Thoracic aorta (tissue), 2 donors: Measurements from ENCODE around the gene TCN2. TPM values are rescaled to one million over a fixed set of nuclear protein-coding genes. Genes with fewer than 3 reads are reported as not detected.
"Not testable (repeated sequence)": the region's sequence is repeated elsewhere in the genome, so short reads cannot be mapped to it uniquely, and the experiment has no call there.

Experiments
- ATAC-seq: fragments of 150-250 bp; one replicate; pipeline ENCODE4 v1.8.0; 2017; ENCODE audit warnings: low read depth; ENCODE audit not compliant: insufficient number of reproducible peaks, low FRiP score
- DNase-seq: peaks from one replicate; pipeline ENCODE4 v3.0.0-alpha.2; 2020; ENCODE audit warnings: low spot score
- H3K27ac ChIP-seq, 2 donors: fragments of 200-600 bp; sonication (generic); 1 replicate in 1 of 2; 2 replicates in 1 of 2; pipeline ENCODE4 v1.5.1; 2016; ENCODE audit warnings: mild to moderate bottlenecking in 2 of 2, moderate library complexity in 2 of 2
- H3K27me3 ChIP-seq: fragments of 200-600 bp; sonication (generic); replicated peaks from 2 replicates; pipeline ENCODE4 v1.6.0; 2016; ENCODE audit warnings: mild to moderate bottlenecking; ENCODE audit not compliant: insufficient read depth
- H3K36me3 ChIP-seq: fragments of 200-600 bp; sonication (generic); one replicate; pipeline ENCODE4 v1.5.1; 2016
- H3K4me1 ChIP-seq, 2 donors: fragments of 200-600 bp; sonication (generic); 1 replicate in 1 of 2; 2 replicates in 1 of 2; pipeline versions ENCODE4 v1.5.1 to v1.6.0; 2016; ENCODE audit warnings: low read depth in 2 of 2, mild to moderate bottlenecking in 1 of 2; ENCODE audit not compliant: control insufficient read depth in 1 of 2
- H3K4me3 ChIP-seq: fragments of 200-600 bp; sonication (generic); 2 replicates; pipeline ENCODE4 v1.5.1; 2016; ENCODE audit warnings: mild to moderate bottlenecking
- H3K9me3 ChIP-seq: fragments of 200-600 bp; sonication (generic); 2 replicates; pipeline ENCODE4 v1.5.1; 2016
- total RNA-seq, 2 donors: library from RNA; depleted of rRNA; stranded (reverse); fragments of >200 nt; gene quantifications; one replicate each; pipeline versions ENCODE4 v1.1.0 to v1.2.3, GENCODE V29; 2016
- TF ChIP-seq, protein P1 (sequence below): fragments of 200-600 bp; sonication (generic); IDR thresholded peaks from one replicate; pipeline ENCODE4 v1.5.1; 2019; ENCODE audit warnings: antibody characterized with exemption

Gene TCN2
- total RNA-seq, 2 donors from 2014 or later, result 33.9 to 82.0 TPM

DNA sequence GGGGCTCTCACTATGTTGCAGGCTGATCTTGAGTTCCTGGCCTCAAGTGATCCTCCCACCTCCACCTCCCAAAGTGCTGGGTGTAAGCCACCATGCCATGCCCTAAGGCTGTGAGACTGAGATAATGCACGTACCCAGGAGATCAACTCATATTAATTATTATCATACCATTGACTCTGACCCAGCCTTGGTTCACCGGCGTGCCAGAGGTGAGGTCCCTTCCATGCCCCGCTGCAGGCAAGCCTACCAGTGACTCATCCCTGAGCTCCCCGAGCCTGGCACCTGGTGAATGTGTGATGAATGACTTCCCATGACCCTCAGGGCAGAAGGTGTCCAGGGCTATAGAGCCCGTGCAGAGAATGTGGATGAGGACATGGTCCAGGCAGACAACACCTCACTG lies 44.6 kb upstream of the TCN2 start:
- Histone ChIP-seq H3K27me3 (no peaks in the 10 kb centered on the region), H3K36me3 (no peaks in the 10 kb centered on the region), H3K4me3 (no peak overlapping the region), H3K27ac (no peak overlapping the region), H3K9me3 (no peaks in the 10 kb centered on the region), H3K4me1 (no peaks in the 10 kb centered on the region)
- no peak for ATAC-seq
- no peak for DNase-seq
- TF ChIP-seq, protein P1, sequence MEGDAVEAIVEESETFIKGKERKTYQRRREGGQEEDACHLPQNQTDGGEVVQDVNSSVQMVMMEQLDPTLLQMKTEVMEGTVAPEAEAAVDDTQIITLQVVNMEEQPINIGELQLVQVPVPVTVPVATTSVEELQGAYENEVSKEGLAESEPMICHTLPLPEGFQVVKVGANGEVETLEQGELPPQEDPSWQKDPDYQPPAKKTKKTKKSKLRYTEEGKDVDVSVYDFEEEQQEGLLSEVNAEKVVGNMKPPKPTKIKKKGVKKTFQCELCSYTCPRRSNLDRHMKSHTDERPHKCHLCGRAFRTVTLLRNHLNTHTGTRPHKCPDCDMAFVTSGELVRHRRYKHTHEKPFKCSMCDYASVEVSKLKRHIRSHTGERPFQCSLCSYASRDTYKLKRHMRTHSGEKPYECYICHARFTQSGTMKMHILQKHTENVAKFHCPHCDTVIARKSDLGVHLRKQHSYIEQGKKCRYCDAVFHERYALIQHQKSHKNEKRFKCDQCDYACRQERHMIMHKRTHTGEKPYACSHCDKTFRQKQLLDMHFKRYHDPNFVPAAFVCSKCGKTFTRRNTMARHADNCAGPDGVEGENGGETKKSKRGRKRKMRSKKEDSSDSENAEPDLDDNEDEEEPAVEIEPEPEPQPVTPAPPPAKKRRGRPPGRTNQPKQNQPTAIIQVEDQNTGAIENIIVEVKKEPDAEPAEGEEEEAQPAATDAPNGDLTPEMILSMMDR, result no peak

DNA sequence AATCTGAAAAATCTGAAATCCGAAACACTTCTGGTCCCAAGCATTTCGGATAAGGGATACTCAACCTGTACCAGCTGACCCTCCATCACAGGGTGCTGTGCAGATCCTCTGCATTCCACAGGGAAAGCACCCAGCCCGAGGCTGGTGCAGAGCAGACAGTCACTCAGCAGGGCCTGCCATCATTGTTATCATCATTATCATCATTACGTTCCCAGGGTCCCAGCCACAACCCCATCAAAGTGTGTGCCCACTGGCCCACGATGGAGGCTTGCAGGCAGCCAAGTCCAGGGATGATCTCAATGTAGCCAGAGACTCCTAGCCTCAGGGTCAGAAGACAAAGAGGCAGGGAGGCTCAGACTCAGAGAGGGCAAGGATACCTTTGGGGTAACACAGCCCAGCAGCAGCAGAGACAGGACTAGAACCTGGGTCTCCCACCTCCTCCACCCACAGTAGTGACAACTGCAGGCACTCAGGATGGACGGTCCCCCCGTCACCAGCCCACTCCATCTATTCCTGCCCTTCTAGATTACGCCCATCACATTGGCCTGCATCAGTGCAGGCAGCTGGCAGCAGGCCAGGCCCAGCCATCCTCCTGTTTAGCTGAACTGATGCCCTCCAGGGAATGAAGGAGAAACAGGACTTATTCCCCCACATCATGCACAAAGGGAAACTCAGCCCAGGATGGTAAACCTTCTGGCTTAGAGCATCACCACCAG lies 42.8 kb upstream of the TCN2 start:
- no peaks in the 10 kb centered on the region for H3K36me3 ChIP-seq
- no peaks in the 10 kb centered on the region for H3K9me3 ChIP-seq
- no peaks in the 10 kb centered on the region for H3K4me1 ChIP-seq
- TF ChIP-seq, protein P1, result no peak
- DNase-seq (no peak), ATAC-seq (no peak)
- no peak overlapping the region for H3K4me3 ChIP-seq
- H3K27ac ChIP-seq, result no peak overlapping the region
- H3K27me3 ChIP-seq, result no peaks in the 10 kb centered on the region

DNA sequence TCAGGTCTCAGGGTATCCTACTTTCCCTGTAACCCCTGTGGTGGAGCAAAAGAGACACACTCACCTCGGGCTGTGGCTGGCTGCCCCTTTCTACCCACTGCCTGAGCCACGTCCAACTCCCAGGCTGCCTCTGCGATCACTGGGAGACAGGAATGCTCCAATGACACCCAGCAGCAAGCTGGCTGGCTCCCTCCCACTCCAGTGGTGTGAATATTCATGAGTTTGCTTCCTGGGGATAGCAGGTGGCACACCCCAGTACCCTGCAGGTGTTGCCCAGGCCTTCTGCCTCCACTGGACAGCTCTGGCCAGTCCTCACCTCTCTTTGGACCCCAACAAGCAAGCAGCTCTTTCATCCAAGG lies 42.2 kb upstream of the TCN2 start:
- Histone ChIP-seq H3K27ac (no peak overlapping the region), H3K4me3 (no peak overlapping the region), H3K4me1 (no peaks in the 10 kb centered on the region), H3K36me3 (no peaks in the 10 kb centered on the region), H3K9me3 (no peaks in the 10 kb centered on the region), H3K27me3 (no peaks in the 10 kb centered on the region)
- no peak for DNase-seq
- ATAC-seq, result no peak
- TF ChIP-seq, protein P1, result no peak

DNA sequence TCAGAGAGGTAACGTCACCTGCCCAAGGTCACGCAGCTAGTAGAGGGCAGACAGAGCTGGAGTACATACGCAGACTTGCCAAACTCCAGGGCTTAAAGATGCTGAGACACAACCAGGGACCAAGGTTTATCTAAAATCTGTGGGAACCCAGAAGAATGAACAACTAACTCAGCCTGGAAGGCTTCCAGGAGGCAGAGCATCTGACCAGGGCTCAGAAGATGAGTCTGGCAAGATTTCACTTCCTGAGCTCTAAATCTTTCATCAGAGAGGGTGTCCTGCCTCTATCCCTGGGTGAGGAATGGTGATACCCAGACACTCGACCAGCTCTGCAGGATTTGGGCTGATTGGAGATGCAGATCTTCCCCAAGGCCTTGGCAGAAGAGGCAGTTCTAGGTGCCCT lies 41.6 kb upstream of the TCN2 start:
- H3K9me3 ChIP-seq, result no peaks in the 10 kb centered on the region
- H3K27ac ChIP-seq, result no peak overlapping the region
- H3K4me1 ChIP-seq, result no peaks in the 10 kb centered on the region
- no peaks in the 10 kb centered on the region for H3K36me3 ChIP-seq
- no peaks in the 10 kb centered on the region for H3K27me3 ChIP-seq
- TF ChIP-seq, protein P1, result no peak
- no peak for ATAC-seq
- H3K4me3 ChIP-seq, result no peak overlapping the region
- no peak for DNase-seq

DNA sequence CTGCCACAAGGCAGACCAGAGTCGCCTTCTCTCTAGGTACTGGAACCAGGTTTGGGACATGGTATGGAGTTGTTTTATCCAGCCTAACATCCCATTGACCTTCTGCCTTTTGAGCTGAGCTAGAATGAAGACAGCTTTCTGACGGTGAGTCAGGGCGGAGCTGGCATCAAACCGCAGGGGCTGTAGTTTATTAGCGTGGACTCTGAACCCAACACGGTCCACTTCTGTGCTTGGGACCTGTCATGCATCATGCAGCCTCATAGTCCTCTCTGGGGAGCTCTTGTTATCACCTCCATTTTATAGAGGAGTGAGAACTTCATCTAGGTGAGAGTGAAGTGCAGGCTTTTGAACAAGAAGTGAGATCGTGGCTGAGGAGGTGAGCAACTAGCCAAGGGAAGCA lies 40.8 kb upstream of the TCN2 start:
- Histone ChIP-seq H3K4me1 (no peaks in the 10 kb centered on the region), H3K9me3 (no peaks in the 10 kb centered on the region), H3K27me3 (no peaks in the 10 kb centered on the region), H3K4me3 (no peak overlapping the region), H3K27ac (no peak overlapping the region), H3K36me3 (no peaks in the 10 kb centered on the region)
- DNase-seq (no peak), ATAC-seq (no peak)
- TF ChIP-seq, protein P1, result no peak

DNA sequence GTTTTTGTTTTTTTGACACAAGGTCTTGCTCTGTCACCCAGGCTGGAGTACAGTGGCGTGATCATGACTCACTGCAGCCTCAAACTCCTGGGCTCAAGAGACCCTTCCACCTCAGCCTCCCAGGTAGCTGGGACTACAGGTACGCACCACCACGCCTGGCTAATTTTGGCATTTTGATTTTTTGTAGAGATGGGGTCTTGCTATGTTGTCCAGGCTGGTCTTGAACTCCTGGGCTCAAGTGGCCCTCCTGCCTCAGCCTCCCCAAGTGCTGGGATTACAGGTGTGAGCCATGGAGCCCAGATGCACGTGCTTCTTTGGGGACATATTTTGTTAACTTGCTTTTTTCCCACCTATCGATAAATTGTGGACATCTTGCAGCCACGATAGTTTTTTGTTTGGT lies 39.7 kb upstream of the TCN2 start:
- not testable (repeated sequence) for H3K36me3 ChIP-seq, DNase-seq, H3K4me3 ChIP-seq, ATAC-seq, H3K27me3 ChIP-seq, H3K9me3 ChIP-seq, H3K4me1 ChIP-seq, H3K27ac ChIP-seq
